Measurements from ENCODE around the gene LMO3. TPM values are rescaled to one million over a fixed set of nuclear protein-coding genes. Genes with fewer than 3 reads are reported as not detected.

LMO3 gene
- total and polyA plus RNA-seq, 2 experiments from 2014 or later = 7.9 to 15.1 TPM

- no peak overlapping the region for H3K4me3 ChIP-seq
- no peaks in the 10 kb centered on the region; the same call in 2 of the 3 replicates for H3K9me3 Mint-ChIP-seq
- peaks cover 20% of the 10 kb centered on the region; the same call in 2 of the 3 replicates for H3K4me1 Mint-ChIP-seq
- H4K20me1 ChIP-seq (replicated peaks; ENCODE audit: insufficient read depth) = no peaks in the 10 kb centered on the region
- no peaks in the 10 kb centered on the region for H3K36me3 Mint-ChIP-seq (ENCODE audit: low read depth)
- no peak for DNase-seq (ENCODE audit: low spot score)
- no peak for ATAC-seq
- no peaks in the 10 kb centered on the region for H3K27me3 Mint-ChIP-seq (ENCODE audit: insufficient read depth, low read depth, poor library complexity)
- H3K27me3 ChIP-seq (ENCODE audit: insufficient read depth) = no peaks in the 10 kb centered on the region
- TF ChIP-seq NANOG (IDR thresholded peaks at IDR 0.05; ENCODE audit: borderline replicate concordance) (no peak), ZNF114 (CRISPR knock-in tag; IDR thresholded peaks at IDR 0.05) (no peak), CREB1 (CRISPR knock-in tag; IDR thresholded peaks at IDR 0.05; ENCODE audit: low read depth) (no peak), CTCF (conservative IDR thresholded peaks at IDR 0.05; ENCODE audit: low read depth in 2 of 2) (no peak), JUNB (IDR thresholded peaks at IDR 0.05; ENCODE audit: unreplicated experiment) (no peak), STAT1 (IDR thresholded peaks at IDR 0.05; ENCODE audit: unreplicated experiment) (no peak), EZH2phosphoT487 (IDR thresholded peaks at IDR 0.05; ENCODE audit: unreplicated experiment) (no peak), EZH2 (IDR thresholded peaks at IDR 0.05; ENCODE audit: low read depth, unreplicated experiment) (no peak), REST (IDR thresholded peaks at IDR 0.05; ENCODE audit: unreplicated experiment) (no peak), ZNF331 (CRISPR knock-in tag; IDR thresholded peaks at IDR 0.05; ENCODE audit: low read depth) (no peak), ETS1 (IDR thresholded peaks at IDR 0.05) (no peak), POLR2AphosphoS5 (IDR thresholded peaks at IDR 0.05; ENCODE audit: low read depth) (no peak), ZNF462 (CRISPR knock-in tag; IDR thresholded peaks at IDR 0.05) (no peak)
- H3K4me2 ChIP-seq = no peak overlapping the region
- no peak overlapping the region for H3K27ac ChIP-seq (ENCODE audit: low read depth)
- no peak overlapping the region for H3K4me3 Mint-ChIP-seq
- H3K9me2 ChIP-seq (ENCODE audit: insufficient read depth) = no peaks in the 10 kb centered on the region
- H3K27ac Mint-ChIP-seq = no peak overlapping the region
- H3F3A ChIP-seq (replicated peaks; ENCODE audit: low read depth) = no peaks in the 10 kb centered on the region
- H3K79me2 ChIP-seq (replicated peaks; ENCODE audit: insufficient read depth) = no peaks in the 10 kb centered on the region
- peaks cover 27% of the 10 kb centered on the region for H3K4me1 ChIP-seq (ENCODE audit: insufficient read depth)
- H3K36me3 ChIP-seq (ENCODE audit: insufficient read depth) = no peaks in the 10 kb centered on the region
- no peak overlapping the region for H2AFZ ChIP-seq
These were observed 99.6 kb downstream of the LMO3 start for GRCh38 chr12:16506394-16506793.
